GM21447 (cell line): Measurements from ENCODE around the gene ZCCHC24.

ENCODE experiments used
- ATAC-seq: cut with Tn5 transposase; IDR thresholded peaks from one replicate; pipeline ENCODE4 v1.9.1; 2021; ENCODE audit not compliant: unreplicated experiment

ZCCHC24 gene

DNA sequence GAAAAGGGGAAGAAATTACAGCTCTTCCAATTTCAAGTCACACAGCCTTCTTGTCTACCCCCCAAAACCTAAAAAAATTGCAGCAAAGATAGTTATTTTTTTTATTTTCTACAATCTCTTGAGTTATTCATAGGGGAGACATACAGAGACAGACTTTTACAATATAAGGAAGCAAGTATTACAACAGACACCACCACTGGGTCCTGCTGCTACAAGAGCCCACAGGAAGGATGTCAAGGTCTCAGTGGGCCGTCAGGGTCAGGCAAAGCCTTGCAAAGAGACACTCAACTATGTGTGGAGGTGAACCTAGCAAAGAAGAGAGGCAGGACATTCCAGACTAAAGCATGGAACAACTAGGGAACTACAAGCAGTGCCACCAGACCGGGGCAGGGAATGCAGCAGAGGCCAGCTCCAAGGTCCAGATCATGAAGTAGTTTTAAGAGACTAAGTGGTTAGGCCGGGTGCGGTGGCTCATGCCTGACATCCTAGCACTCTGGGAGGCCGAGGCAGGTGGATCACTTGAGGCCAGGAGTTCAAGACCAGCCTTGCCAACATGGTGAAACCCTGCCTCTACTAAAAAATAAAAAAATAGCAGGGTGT lies 28.2 kb upstream of the ZCCHC24 start:
- no peak for ATAC-seq

- ATAC-seq, result no peak
Measured at GRCh38 chr10:79472951-79473350, 27.5 kb upstream of the ZCCHC24 start.

GRCh38 chr10:79472449-79472848 lies 27.0 kb upstream of the ZCCHC24 start:
- no peak for ATAC-seq

DNA sequence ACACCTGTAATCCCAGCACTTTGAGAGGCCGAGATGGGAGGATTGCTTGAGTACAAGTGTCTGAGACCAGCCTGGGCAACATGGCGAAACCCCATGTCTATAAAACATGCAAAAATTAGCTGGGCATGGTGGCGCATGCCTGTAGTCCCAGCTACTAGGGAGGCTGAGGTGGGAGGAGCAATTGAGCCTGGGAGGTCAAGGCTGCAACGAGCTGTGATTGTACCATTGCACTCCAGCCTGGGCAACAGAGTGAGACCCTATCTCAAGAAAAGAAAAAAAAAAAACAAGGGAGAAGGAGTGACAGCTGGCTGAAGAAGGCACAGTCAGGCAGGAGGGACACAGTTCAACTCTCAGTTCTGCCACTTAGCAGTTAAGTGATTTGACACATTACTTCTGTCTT lies 26.4 kb upstream of the ZCCHC24 start:
- no peak for ATAC-seq

- ATAC-seq, result no peak
Measured at GRCh38 chr10:79470096-79470495, 24.7 kb upstream of the ZCCHC24 start.

DNA sequence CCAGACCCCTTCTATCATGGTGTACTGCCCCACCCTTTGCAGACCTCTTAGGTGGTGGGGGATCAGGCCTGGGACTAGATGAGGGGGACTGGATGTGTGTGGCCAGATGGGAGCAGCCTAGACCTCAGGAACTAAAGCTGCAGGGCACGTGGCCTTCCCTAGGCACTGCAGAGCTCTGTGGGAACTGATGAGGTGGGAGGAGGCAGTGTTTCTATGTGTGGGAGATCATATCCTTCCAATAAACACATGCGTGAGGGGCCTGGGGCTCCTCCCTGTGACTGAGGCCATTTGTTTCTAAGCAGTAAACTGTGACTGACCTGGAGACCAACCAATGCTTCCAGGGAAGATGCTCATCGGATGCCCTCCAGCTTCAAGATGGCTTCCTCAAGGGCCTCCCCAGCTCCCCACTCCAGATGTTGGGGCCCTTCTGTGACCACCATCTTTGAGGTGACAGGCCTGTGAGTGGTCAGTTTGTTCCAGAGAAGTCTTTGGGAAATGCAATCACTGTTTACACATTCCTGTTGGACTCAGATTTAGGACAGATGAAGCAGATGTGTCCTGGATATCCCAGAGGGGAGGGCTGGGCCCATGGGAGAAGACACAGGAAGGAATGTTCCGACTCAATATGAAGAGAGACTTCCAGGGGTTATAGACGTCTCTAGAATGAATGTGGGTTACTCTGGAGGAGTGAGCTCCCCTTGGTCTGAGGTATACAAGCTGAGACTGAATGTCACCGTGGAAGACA lies 23.6 kb upstream of the ZCCHC24 start:
- no peak for ATAC-seq

- ATAC-seq, result no peak
Measured at GRCh38 chr10:79468015-79468560, 22.7 kb upstream of the ZCCHC24 start.

DNA sequence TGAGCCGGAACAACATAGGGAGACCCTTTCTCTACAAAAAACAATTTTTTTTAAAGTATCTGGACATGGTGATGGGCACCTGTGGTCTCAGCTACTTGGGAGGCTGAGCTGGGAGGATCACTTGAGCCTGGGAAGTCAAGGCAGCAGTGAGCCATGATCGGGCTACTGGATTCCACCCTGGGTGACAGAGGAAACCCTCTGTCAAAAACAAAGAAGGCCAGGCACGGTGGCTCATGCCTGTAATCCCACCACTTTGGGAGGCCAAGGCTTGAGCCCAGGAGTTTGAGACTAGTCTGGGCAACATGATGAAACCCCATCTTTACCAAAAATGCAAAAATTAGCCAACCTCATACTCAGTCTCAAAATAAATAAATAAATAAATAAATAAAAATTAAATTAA lies 19.9 kb upstream of the ZCCHC24 start:
- ATAC-seq, result no peak

DNA sequence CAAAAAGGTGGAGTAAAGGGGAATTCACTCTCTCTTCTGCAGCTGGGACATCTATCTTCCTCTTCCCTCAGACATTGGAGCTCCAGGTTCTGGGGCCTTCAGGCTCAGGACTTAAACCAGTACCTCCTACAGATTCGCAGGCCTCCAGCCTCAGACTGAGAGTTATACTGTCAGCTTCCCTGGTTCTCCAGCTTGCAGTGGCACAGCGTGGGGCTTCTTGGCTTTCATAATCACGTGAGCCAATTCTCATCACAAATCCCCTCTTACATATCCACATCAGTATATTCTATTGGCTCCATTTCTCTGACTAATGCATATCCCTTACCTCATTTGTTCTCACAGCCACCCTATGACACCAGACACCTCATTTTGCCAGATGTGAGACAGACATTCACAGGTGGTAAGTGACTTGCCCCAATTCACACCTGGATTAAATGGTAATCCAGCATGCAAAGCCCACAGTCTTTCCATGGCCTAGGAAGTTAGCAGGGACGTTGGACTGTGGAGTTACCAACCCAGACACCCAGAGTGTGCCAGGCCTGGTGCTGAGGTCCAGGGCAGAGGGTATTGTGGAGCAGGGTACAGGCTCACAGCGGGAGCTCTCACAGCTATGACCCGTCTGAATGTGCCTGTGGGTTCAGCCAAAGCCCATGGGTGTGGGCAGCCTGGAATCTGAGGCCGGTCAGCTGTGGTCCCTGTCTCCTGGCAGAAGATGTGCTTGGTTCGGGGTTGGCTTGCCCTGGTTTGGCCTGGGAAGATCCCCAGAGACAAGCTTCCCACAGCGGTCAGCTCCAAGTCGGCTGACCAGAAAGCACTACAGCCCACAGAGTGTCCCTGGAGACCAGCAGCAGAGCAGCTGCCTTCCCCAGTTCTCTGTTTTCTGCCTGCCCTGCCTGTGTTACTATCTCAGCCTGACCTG lies 18.4 kb upstream of the ZCCHC24 start:
- no peak for ATAC-seq

DNA sequence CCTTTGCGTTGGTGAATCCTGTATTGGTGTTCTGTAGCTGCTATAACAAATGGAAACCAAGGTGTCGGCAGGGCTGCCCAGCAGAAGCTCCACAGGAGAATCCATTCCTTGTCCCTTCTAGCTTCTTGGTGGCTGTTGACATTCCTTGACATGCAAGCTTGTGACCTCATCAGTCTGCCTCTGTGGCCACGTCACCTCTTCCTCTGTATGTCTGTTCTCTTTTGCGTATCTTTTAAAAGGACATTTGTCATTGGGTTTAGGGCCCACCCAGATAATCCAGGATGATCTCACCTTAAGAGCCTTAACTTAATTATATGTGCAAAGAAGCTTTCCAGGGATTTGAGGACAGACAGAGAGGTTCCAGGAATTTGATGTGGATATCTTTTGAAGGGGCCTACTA lies 15.3 kb upstream of the ZCCHC24 start:
- ATAC-seq, result no peak

- no peak for ATAC-seq
Measured at GRCh38 chr10:79459243-79459642, 13.8 kb upstream of the ZCCHC24 start.

- no peak for ATAC-seq
Measured at GRCh38 chr10:79458483-79458882, 13.1 kb upstream of the ZCCHC24 start.

- ATAC-seq, result no peak
Measured at GRCh38 chr10:79457256-79457785, 11.9 kb upstream of the ZCCHC24 start.

DNA sequence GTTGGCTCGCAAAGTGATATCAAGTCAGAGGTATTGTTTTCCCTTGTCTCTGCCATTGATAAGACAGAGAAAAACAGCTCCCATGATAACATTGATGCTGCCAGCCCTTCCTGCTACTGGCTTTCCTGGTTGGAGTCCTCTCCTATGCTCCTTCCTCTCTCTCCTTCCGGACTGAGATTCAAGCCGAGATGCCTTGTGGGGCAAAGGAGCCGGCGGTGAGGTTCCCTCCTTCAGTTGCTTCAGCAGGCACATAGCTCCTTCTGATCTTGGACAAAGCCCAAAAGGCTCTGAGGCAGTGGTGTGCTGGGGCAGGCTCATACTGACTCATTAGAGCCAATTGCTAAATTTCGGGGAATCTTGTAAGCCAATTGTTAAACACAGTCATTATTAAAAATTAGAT lies 8.8 kb upstream of the ZCCHC24 start:
- ATAC-seq, result no peak

GRCh38 chr10:79453392-79453791 lies 8.0 kb upstream of the ZCCHC24 start:
- ATAC-seq, result no peak

DNA sequence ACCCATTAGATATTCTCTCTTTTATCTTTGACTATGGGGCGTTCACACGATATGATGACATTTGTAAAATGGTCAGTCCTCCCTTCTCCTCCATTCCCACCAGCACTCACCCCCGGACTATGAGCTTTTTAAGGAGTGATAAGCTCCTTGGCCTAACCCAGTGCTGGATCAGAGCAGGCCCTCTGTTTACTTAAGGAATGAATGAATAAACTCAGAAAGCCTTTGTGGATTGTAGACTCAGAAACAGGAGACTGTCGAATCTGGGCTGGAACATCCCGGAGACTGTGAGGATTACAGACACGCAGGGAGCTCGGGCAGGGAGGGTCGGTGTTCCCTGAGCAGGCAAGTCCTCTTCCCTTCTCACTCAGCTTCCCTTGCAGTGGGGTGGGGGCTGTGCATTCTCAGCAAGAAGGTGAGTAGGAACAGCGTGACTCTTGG lies 6.8 kb upstream of the ZCCHC24 start:
- ATAC-seq, result no peak

- no peak for ATAC-seq
Measured at GRCh38 chr10:79451046-79451699, 5.7 kb upstream of the ZCCHC24 start.

- ATAC-seq, result no peak
Measured at GRCh38 chr10:79449181-79450146, 4.0 kb upstream of the ZCCHC24 start.

- no peak for ATAC-seq
Measured at GRCh38 chr10:79448732-79449049, 3.3 kb upstream of the ZCCHC24 start.
